PC-9 (cell line): ENCODE data around the gene HES2.

Source experiments
- CTCF ChIP-seq: fragments of 200-600 bp; sonication (generic); conservative IDR thresholded peaks from 2 replicates; pipeline ENCODE4 v1.6.1; 2017; ENCODE audit warnings: mixed run types, antibody characterized with exemption, mild to moderate bottlenecking, moderate library complexity
- EZH2 ChIP-seq: fragments of 200-600 bp; sonication (generic); IDR thresholded peaks from 2 replicates; pipeline ENCODE4 v1.8.0; 2017; ENCODE audit warnings: antibody characterized with exemption, low read depth

- no peak for TF ChIP-seq CTCF
- no peak for TF ChIP-seq EZH2
Measured at GRCh38 chr1:6466023-6466422, 46.3 kb upstream of the HES2 start, which contains the start of gene TNFRSF25.
